Loucy (cell line): ENCODE data around the gene SNTN.

Source experiments
- H2AFZ ChIP-seq: fragments of 200-600 bp; sonication (generic); 2 replicates; pipeline ENCODE4 v1.6.0; 2016; ENCODE audit warnings: antibody characterized with exemption, mild to moderate bottlenecking, low read length, moderate library complexity
- H3F3A ChIP-seq: fragments of 200-600 bp; 2 replicates; pipeline ENCODE4 v1.6.0; 2016; ENCODE audit warnings: antibody characterized with exemption, low read depth, mild to moderate bottlenecking
- H3K27me3 ChIP-seq: fragments of 200-600 bp; sonication (generic); 2 replicates; pipeline ENCODE4 v1.6.1; 2014; ENCODE audit warnings: low read length, mild to moderate bottlenecking; ENCODE audit not compliant: insufficient read depth, poor library complexity, severe bottlenecking
- H3K36me3 ChIP-seq: fragments of 200-600 bp; sonication (generic); 2 replicates; pipeline ENCODE4 v1.6.1; 2016; ENCODE audit warnings: low read length; ENCODE audit not compliant: insufficient read depth
- H3K4me1 ChIP-seq: fragments of 200-600 bp; sonication (generic); 2 replicates; pipeline ENCODE4 v1.5.1; 2014; ENCODE audit warnings: low read length, mild to moderate bottlenecking; ENCODE audit not compliant: insufficient read depth, poor library complexity, severe bottlenecking
- H3K4me2 ChIP-seq: fragments of 200-600 bp; sonication (generic); 2 replicates; pipeline ENCODE4 v1.6.0; 2014; ENCODE audit warnings: antibody characterized with exemption, low read length, low read depth, mild to moderate bottlenecking; ENCODE audit not compliant: poor library complexity, severe bottlenecking
- H3K4me3 ChIP-seq: fragments of 200-600 bp; sonication (generic); 2 replicates; pipeline ENCODE4 v1.5.1; 2014; ENCODE audit warnings: low read length, mild to moderate bottlenecking, mixed read lengths; ENCODE audit not compliant: poor library complexity, severe bottlenecking
- H3K79me2 ChIP-seq: fragments of 200-600 bp; sonication (generic); 2 replicates; pipeline ENCODE4 v1.6.1; 2014; ENCODE audit warnings: low read length; ENCODE audit not compliant: insufficient read depth
- H3K9ac ChIP-seq: fragments of 200-600 bp; sonication (generic); 2 replicates; pipeline ENCODE4 v1.6.0; 2014; ENCODE audit warnings: mild to moderate bottlenecking, low read depth, low read length, moderate library complexity; ENCODE audit not compliant: poor library complexity, severe bottlenecking
- H3K9me2 ChIP-seq: fragments of 200-600 bp; sonication (generic); replicated peaks from 2 replicates; pipeline ENCODE4 v1.6.1; 2016; ENCODE audit warnings: low read depth, low read length, mixed read lengths
- H3K9me3 ChIP-seq: fragments of 200-600 bp; sonication (generic); 2 replicates; pipeline ENCODE4 v1.6.1; 2014; ENCODE audit warnings: mild to moderate bottlenecking, antibody characterized with exemption, low read length, low read depth; ENCODE audit not compliant: insufficient read depth
- H4K20me1 ChIP-seq: fragments of 200-600 bp; sonication (generic); 2 replicates; pipeline ENCODE4 v1.6.0; 2014; ENCODE audit warnings: antibody characterized with exemption, low read length, mild to moderate bottlenecking; ENCODE audit not compliant: insufficient read depth, poor library complexity, severe bottlenecking
- CTCF ChIP-seq: fragments of 200-600 bp; sonication (generic); conservative IDR thresholded peaks from 2 replicates; pipeline ENCODE4 v1.5.1; 2014; ENCODE audit warnings: mild to moderate bottlenecking, antibody characterized with exemption, low read length
- EZH2phosphoT487 ChIP-seq: fragments of 200-600 bp; IDR thresholded peaks from 2 replicates; pipeline ENCODE4 v1.6.1; 2018; ENCODE audit warnings: antibody characterized with exemption, mild to moderate bottlenecking, moderate library complexity, borderline replicate concordance

The SNTN gene

DNA sequence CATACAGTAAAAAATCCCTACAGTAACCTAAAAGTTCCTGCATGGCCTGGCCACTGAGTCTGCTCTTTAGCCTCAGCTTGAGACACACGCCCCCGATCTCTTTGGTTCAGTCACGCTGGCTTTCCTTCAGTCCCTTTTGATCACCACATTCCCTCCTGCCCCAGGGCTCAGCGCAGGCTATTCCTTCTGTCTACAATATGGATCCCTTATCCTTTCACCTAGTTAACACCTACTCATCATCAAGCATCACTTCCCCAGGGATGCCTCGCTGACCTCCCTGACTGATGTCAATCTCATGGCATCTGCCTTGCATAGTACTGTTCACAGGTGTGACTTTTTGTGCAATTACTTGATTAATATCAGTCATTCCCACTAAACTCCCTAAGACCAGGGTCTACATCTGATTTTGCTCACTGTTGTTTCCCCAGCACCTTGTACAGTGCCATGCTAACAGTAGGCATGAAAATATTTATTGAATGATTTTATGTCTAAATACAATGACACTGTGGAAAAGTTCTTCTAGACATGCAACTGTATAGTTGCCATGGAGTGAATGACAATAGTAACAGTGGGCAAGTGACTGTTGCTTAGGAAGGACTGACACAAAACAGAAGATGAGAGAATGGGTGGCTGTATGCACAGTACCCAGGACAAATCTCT lies at the start of gene SNTN:
TSS of gene SNTN (plus strand) at position 610 of the 660 bp plus-strand sequence. CDS start at position 623, 13 bp downstream.
- no peak within 1 kb of the TSS for H3K4me3 ChIP-seq
- H3F3A ChIP-seq, result no peaks in the 10 kb centered on the region
- no peaks in the 10 kb centered on the region for H3K4me1 ChIP-seq
- no peak within 1 kb of the TSS for H3K9ac ChIP-seq
- H3K9me3 ChIP-seq, result no peaks in the 10 kb centered on the region
- H3K36me3 ChIP-seq, result no peaks in the 10 kb centered on the region
- TF ChIP-seq EZH2phosphoT487, result no peak
- H3K79me2 ChIP-seq, result no peaks in the 10 kb centered on the region
- H3K27me3 ChIP-seq, result no peaks in the 10 kb centered on the region
- H2AFZ ChIP-seq, result no peak within 1 kb of the TSS
- H3K4me2 ChIP-seq, result no peak within 1 kb of the TSS
- H4K20me1 ChIP-seq, result no peaks in the 10 kb centered on the region
- no peaks in the 10 kb centered on the region for H3K9me2 ChIP-seq

GRCh38 chr3:63607716-63608115 lies 44.8 kb upstream of the SNTN start:
- Histone ChIP-seq H3F3A (no peaks in the 10 kb centered on the region), H3K27me3 (no peaks in the 10 kb centered on the region), H3K9me3 (no peaks in the 10 kb centered on the region), H3K36me3 (no peaks in the 10 kb centered on the region), H3K4me1 (no peaks in the 10 kb centered on the region), H3K9me2 (no peaks in the 10 kb centered on the region), H2AFZ (no peak overlapping the region), H3K9ac (no peak overlapping the region), H4K20me1 (no peaks in the 10 kb centered on the region), H3K79me2 (no peaks in the 10 kb centered on the region), H3K4me3 (no peak overlapping the region), H3K4me2 (no peak overlapping the region)
- TF ChIP-seq CTCF, result no peak

- TF ChIP-seq EZH2phosphoT487, result no peak
- TF ChIP-seq CTCF, result no peak
- H3K4me2 ChIP-seq, result no peak overlapping the region
- H2AFZ ChIP-seq, result no peak overlapping the region
These were observed 43.1 kb upstream of the SNTN start for GRCh38 chr3:63609408-63609807.

DNA sequence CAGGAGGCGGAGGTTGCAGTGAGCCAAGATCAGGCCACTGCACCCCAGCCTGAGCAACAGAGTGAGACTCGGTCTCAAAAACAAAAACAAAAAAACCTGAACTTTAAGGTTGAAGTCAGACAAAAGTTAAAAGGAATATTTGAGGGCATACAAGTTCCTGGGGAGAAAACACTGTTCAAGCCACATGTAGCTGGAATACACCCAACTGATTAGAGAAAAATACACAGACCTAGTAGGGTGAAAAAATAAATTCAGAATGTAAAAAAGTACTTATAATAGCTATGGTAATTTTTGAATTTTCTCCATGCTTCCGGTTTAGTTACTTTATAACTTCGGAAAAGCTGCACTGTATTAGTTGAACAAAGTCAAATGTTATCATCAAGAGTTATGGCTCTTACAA lies 42.6 kb upstream of the SNTN start:
- Histone ChIP-seq H3K27me3 (no peaks in the 10 kb centered on the region), H3K4me3 (no peak overlapping the region), H3K9me2 (no peaks in the 10 kb centered on the region), H3K36me3 (no peaks in the 10 kb centered on the region), H4K20me1 (no peaks in the 10 kb centered on the region), H3K4me2 (no peak overlapping the region), H3F3A (no peaks in the 10 kb centered on the region), H3K9me3 (no peaks in the 10 kb centered on the region), H3K9ac (no peak overlapping the region), H3K79me2 (no peaks in the 10 kb centered on the region), H2AFZ (no peak overlapping the region), H3K4me1 (no peaks in the 10 kb centered on the region)
- TF ChIP-seq CTCF (no peak), EZH2phosphoT487 (no peak)

More at GRCh38 chr3:63609408-63609807, 43.1 kb upstream of the SNTN start:
- H3K79me2 ChIP-seq, result no peaks in the 10 kb centered on the region
- no peaks in the 10 kb centered on the region for H3K27me3 ChIP-seq
- no peaks in the 10 kb centered on the region for H3K36me3 ChIP-seq
- H3K9ac ChIP-seq, result no peak overlapping the region
- no peaks in the 10 kb centered on the region for H4K20me1 ChIP-seq
- H3F3A ChIP-seq, result no peaks in the 10 kb centered on the region
- no peaks in the 10 kb centered on the region for H3K9me3 ChIP-seq
- H3K4me1 ChIP-seq, result no peaks in the 10 kb centered on the region
- H3K9me2 ChIP-seq, result no peaks in the 10 kb centered on the region
- no peak overlapping the region for H3K4me3 ChIP-seq
